Upper lobe of left lung (tissue), 4 donors: Measurements from ENCODE around the gene HCK.

Experiments used
- CTCF ChIP-seq, 6 experiments: fragments of 450-650 bp in 4 of 6; fragments of 200-600 bp in 2 of 6; sonication (generic) in 2 of 6; IDR thresholded peaks; one replicate each; pipeline ENCODE4 v1.5.1; 2016 to 2019; ENCODE audit warnings: antibody characterized with exemption in 6 of 6
- EP300 ChIP-seq, 4 donors: sonication (generic); formaldehyde crosslinking; IDR thresholded peaks; one replicate each; pipeline ENCODE4 v1.5.1; 2017; ENCODE audit warnings: antibody characterized with exemption in 4 of 4, control low read depth in 2 of 4
- POLR2A ChIP-seq, 4 donors: fragments of 450-650 bp; IDR thresholded peaks; one replicate each; pipeline ENCODE4 v1.5.1; 2016 to 2017; ENCODE audit warnings: antibody characterized with exemption in 4 of 4, mild to moderate bottlenecking in 2 of 4

- TF ChIP-seq CTCF (IDR thresholded peaks at IDR 0.05) (no peak), EP300 (IDR thresholded peaks at IDR 0.05) (no peak), POLR2A (IDR thresholded peaks at IDR 0.05) (no peak)
Observed at GRCh38 chr20:32028647-32029372, 23.2 kb upstream of the HCK start.
